Measurements from ENCODE around the gene ZCCHC24. TPM values are rescaled to one million over a fixed set of nuclear protein-coding genes. Genes with fewer than 3 reads are reported as not detected.
A peak's percentile ranks its signal among the peaks of the same experiment; 100 is the strongest.

The ZCCHC24 gene
- total RNA-seq, 1 experiment from 2014 or later, result 9.2 TPM

GRCh38 chr10:79393221-79393923 is 52.1 kb downstream of the ZCCHC24 start:
- Histone ChIP-seq H3K27ac (no peak overlapping the region), H3K9me3 (replicated peaks) (no peaks in the 10 kb centered on the region), H3K4me1 (replicated peaks) (peaks cover 5% of the 10 kb centered on the region), H3K4me3 (no peak overlapping the region), H3K27me3 (replicated peaks) (no peaks in the 10 kb centered on the region), H3K36me3 (peaks cover 31% of the 10 kb centered on the region)
- no peak for DNase-seq (ENCODE audit: low read depth in 1 of 2, low spot score in 2 of 2)

GRCh38 chr10:79392506-79393176 is 52.8 kb downstream of the ZCCHC24 start:
- Histone ChIP-seq H3K27ac (no peak overlapping the region), H3K9me3 (replicated peaks) (no peaks in the 10 kb centered on the region), H3K4me3 (no peak overlapping the region), H3K36me3 (peaks cover 33% of the 10 kb centered on the region), H3K27me3 (replicated peaks) (no peaks in the 10 kb centered on the region), H3K4me1 (replicated peaks) (no peaks in the 10 kb centered on the region)
- DNase-seq (ENCODE audit: low read depth in 1 of 2, low spot score in 2 of 2), result no peak

DNA sequence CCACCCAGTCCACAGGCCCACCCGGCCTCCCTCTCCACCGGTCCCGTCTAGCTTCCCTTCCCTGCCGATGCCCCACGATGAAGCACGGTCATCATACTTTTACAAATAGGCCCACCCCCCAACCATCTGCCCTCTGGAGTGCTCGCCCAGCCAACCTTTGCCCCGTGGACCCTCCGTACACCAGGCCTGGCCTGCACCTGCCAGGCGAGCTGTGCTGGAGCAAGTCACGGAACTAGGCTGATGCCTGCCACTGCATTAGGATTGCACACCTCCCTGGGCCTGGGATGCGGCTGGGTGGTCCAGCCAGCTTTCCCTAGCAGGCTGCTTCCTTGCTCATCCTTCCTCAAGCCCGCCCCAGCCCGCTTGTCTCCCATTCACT is 53.4 kb downstream of the ZCCHC24 start:
- Histone ChIP-seq H3K27ac (no peak overlapping the region), H3K27me3 (replicated peaks) (no peaks in the 10 kb centered on the region), H3K4me3 (no peak overlapping the region), H3K4me1 (replicated peaks) (no peaks in the 10 kb centered on the region), H3K9me3 (replicated peaks) (no peaks in the 10 kb centered on the region), H3K36me3 (peaks cover 36% of the 10 kb centered on the region)
- no peak for DNase-seq (ENCODE audit: low read depth in 1 of 2, low spot score in 2 of 2)

DNA sequence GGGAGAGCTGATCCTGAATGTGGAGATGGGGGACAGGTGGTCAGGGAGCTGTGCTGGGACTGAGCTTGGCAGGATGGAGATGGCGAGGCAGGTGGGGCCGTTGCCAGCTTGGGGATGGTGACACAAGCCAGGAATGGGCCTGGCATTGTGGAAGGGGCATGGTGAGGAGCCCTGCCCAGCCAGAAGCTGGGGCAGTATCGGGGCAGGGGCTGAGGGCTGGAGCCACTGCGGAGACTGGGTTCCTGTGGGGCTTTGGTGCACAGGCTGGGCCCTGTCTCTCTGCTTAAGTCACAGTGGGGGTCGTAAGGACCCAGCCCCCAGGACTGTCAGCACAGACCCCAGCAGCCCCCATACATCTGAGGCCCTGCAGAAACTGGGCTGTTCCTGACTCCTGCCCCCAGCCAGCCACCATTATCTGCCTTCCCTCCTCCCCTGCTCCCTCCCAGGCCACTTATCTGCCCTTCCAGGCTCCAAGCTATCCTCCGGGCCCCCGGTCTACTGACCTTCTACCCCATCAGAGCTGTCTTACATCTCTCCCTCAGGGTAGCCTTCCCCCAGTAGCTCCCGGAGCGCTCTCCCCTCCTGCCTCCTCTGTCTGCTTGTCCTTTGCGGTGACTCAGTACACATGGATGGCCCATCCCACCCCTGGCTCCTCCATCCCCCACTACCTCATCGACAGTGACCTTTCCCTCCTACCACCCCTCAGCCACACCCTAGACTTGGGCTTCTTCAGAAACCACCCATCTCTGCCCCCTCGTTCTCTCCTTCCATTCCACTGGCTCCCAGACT is 54.0 kb downstream of the ZCCHC24 start:
- Histone ChIP-seq H3K9me3 (replicated peaks) (no peaks in the 10 kb centered on the region), H3K4me3 (no peak overlapping the region), H3K27me3 (replicated peaks) (no peaks in the 10 kb centered on the region), H3K27ac (no peak overlapping the region), H3K4me1 (replicated peaks) (no peaks in the 10 kb centered on the region), H3K36me3 (peaks cover 36% of the 10 kb centered on the region)
- DNase-seq (ENCODE audit: low read depth in 1 of 2, low spot score in 2 of 2), result no peak

DNA sequence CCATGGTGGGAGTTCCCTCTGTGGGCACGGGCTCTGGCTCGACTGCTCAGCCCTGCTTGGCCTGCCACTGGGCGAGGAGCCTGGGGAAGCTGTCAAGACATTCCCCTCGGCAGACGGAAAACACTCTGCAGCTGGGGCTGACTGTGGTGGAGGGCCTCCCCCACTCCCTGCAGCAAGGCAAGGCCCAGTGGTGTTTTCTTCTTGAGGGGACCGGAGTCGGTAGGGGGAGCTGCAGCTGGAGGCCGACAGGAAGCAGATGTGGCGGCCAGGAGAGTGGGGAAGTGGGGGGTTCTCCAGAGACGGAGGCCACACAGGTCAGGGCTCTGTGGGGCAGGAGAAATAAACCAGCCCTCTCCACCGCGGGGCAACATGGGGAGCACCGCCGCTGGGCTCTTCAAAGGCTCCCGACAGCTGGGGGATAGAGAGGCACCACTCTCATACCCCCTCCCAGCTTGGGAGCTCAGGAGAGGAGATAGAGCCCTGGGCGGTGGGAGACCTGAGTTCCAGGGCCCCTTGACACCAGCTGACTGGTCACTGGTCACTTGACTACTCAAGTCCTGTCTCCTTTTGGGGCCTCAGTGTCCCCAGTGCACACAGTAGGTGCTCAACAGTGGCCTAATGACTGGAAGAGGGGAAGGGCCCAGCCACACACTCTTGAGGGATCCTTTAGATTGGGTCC is 54.7 kb downstream of the ZCCHC24 start:
- no peak for DNase-seq (ENCODE audit: low read depth in 1 of 2, low spot score in 2 of 2)
- Histone ChIP-seq H3K9me3 (replicated peaks) (no peaks in the 10 kb centered on the region), H3K27ac (no peak overlapping the region), H3K4me1 (replicated peaks) (no peaks in the 10 kb centered on the region), H3K36me3 (peaks cover 43% of the 10 kb centered on the region), H3K4me3 (no peak overlapping the region), H3K27me3 (replicated peaks) (no peaks in the 10 kb centered on the region)

GRCh38 chr10:79390057-79390456 is 55.4 kb downstream of the ZCCHC24 start:
- Histone ChIP-seq H3K27me3 (replicated peaks) (no peaks in the 10 kb centered on the region), H3K4me3 (no peak overlapping the region), H3K27ac (no peak overlapping the region), H3K9me3 (replicated peaks) (no peaks in the 10 kb centered on the region), H3K4me1 (replicated peaks) (no peaks in the 10 kb centered on the region), H3K36me3 (peaks cover 47% of the 10 kb centered on the region)
- DNase-seq (ENCODE audit: low read depth in 1 of 2, low spot score in 2 of 2), result no peak

- H3K27me3 ChIP-seq (replicated peaks), result no peaks in the 10 kb centered on the region
- peak in 1 of 2 experiments; percentile 33 for DNase-seq (ENCODE audit: low read depth in 1 of 2, low spot score in 2 of 2)
- no peaks in the 10 kb centered on the region for H3K4me1 ChIP-seq (replicated peaks)
- no peaks in the 10 kb centered on the region for H3K9me3 ChIP-seq (replicated peaks)
- no peak overlapping the region for H3K4me3 ChIP-seq
- no peak overlapping the region for H3K27ac ChIP-seq
- H3K36me3 ChIP-seq, result peaks cover 38% of the 10 kb centered on the region
These were observed 57.2 kb downstream of the ZCCHC24 start for GRCh38 chr10:79387974-79388850.

GRCh38 chr10:79387466-79387973 is 57.9 kb downstream of the ZCCHC24 start:
- no peak overlapping the region for H3K4me3 ChIP-seq
- no peaks in the 10 kb centered on the region for H3K9me3 ChIP-seq (replicated peaks)
- DNase-seq (ENCODE audit: low read depth in 1 of 2, low spot score in 2 of 2), result no peak
- no peak overlapping the region for H3K27ac ChIP-seq
- peaks cover 37% of the 10 kb centered on the region for H3K36me3 ChIP-seq
- peaks cover 6% of the 10 kb centered on the region for H3K4me1 ChIP-seq (replicated peaks)
- H3K27me3 ChIP-seq (replicated peaks), result no peaks in the 10 kb centered on the region

GRCh38 chr10:79386637-79387465 is 58.6 kb downstream of the ZCCHC24 start:
- Histone ChIP-seq H3K36me3 (peaks cover 37% of the 10 kb centered on the region), H3K27ac (no peak overlapping the region), H3K4me1 (replicated peaks) (peaks cover 12% of the 10 kb centered on the region), H3K4me3 (no peak overlapping the region), H3K27me3 (replicated peaks) (no peaks in the 10 kb centered on the region), H3K9me3 (replicated peaks) (no peaks in the 10 kb centered on the region)
- DNase-seq (ENCODE audit: low read depth in 1 of 2, low spot score in 2 of 2), result peak in 1 of 2 experiments; percentile 40

DNA sequence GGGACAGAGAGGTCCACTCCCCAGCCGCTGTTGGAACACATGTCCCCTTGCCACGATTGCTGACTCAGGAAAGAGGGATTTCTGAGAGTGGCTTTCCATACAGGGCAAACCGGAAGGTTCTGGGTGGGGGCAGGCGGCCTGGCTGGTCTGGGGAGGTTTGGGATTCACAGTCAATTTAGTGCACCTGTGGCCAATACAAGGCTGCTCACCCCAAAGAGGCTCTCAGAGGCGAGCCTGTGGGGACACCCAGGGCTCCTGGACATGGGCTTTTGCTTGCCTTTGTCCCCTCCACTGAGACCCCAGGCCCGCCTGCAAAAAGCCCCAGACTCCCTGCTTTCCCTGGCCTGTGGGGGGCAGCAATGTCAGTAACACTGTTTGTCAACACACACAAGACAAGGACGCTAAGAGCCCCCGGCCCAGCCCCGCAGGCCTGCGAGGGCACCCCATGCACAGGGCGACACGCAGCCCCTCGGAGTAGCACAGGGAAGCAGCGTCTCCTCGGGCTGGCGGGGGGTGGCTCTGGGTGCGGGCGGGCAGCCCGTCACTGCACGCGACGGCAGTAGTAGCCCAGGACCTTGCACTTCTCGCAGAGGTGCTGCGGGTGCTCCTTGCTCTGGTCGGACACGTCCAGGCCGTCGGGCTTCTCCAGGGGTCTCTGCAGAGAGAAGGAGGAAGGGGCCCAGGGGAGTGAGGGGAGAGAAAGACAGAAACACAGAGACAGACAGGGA is 59.5 kb downstream of the ZCCHC24 start:
- Histone ChIP-seq H3K4me3 (no peak overlapping the region), H3K36me3 (peaks cover 37% of the 10 kb centered on the region), H3K27ac (no peak overlapping the region), H3K27me3 (replicated peaks) (no peaks in the 10 kb centered on the region), H3K9me3 (replicated peaks) (no peaks in the 10 kb centered on the region), H3K4me1 (replicated peaks) (peaks cover 21% of the 10 kb centered on the region)
- DNase-seq (ENCODE audit: low read depth in 1 of 2, low spot score in 2 of 2), result peak in 1 of 2 experiments; percentile 42

GRCh38 chr10:79385392-79385795 is 60.0 kb downstream of the ZCCHC24 start:
- Histone ChIP-seq H3K27ac (no peak overlapping the region), H3K27me3 (replicated peaks) (no peaks in the 10 kb centered on the region), H3K36me3 (peaks cover 33% of the 10 kb centered on the region), H3K4me3 (no peak overlapping the region), H3K4me1 (replicated peaks) (peaks cover 27% of the 10 kb centered on the region), H3K9me3 (replicated peaks) (no peaks in the 10 kb centered on the region)
- DNase-seq (ENCODE audit: low read depth in 1 of 2, low spot score in 2 of 2), result no peak

All from SJSA1 (cell line).